ENCODE data around the gene GASK1B. TPM values are rescaled to one million over a fixed set of nuclear protein-coding genes. Genes with fewer than 3 reads are reported as not detected.
A peak's percentile ranks its signal among the peaks of the same experiment; 100 is the strongest.

Gene GASK1B
- total RNA-seq, 1 donor from 2014 or later, result 1.8 TPM

DNA sequence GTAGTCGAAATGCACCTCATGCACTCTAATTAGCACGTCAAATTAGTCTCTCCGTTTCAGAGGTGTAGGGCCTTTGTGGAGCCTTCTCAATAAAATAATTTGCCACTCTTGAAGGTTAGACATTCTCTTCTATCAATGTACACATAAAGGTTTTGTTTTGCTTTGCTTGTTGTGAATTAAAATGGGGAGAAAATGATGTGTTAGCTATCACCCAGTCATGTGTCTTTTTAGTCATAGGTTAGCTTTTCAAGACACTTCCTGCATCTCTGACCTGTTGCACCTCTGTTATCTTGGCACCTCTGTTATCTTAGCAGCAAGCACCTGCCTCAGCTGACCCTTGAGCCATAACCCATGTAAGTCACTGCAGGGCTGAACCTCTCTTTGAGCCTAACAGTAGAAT lies 38.4 kb upstream of the GASK1B start:
- no peak for DNase-seq (ENCODE audit: low read depth)
- no peaks in the 10 kb centered on the region for H3K27me3 ChIP-seq (ENCODE audit: control insufficient read depth, insufficient read depth, low read length)
- no peak overlapping the region for H3K4me3 ChIP-seq (ENCODE audit: low read depth, low read length)
- TF ChIP-seq, protein P1, sequence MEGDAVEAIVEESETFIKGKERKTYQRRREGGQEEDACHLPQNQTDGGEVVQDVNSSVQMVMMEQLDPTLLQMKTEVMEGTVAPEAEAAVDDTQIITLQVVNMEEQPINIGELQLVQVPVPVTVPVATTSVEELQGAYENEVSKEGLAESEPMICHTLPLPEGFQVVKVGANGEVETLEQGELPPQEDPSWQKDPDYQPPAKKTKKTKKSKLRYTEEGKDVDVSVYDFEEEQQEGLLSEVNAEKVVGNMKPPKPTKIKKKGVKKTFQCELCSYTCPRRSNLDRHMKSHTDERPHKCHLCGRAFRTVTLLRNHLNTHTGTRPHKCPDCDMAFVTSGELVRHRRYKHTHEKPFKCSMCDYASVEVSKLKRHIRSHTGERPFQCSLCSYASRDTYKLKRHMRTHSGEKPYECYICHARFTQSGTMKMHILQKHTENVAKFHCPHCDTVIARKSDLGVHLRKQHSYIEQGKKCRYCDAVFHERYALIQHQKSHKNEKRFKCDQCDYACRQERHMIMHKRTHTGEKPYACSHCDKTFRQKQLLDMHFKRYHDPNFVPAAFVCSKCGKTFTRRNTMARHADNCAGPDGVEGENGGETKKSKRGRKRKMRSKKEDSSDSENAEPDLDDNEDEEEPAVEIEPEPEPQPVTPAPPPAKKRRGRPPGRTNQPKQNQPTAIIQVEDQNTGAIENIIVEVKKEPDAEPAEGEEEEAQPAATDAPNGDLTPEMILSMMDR (IDR thresholded peaks at IDR 0.05; ENCODE audit: insufficient read depth, low read length, poor library complexity, severe bottlenecking), result no peak
- no peaks in the 10 kb centered on the region for H3K36me3 ChIP-seq (ENCODE audit: control insufficient read depth, insufficient read depth, low read length)

DNA sequence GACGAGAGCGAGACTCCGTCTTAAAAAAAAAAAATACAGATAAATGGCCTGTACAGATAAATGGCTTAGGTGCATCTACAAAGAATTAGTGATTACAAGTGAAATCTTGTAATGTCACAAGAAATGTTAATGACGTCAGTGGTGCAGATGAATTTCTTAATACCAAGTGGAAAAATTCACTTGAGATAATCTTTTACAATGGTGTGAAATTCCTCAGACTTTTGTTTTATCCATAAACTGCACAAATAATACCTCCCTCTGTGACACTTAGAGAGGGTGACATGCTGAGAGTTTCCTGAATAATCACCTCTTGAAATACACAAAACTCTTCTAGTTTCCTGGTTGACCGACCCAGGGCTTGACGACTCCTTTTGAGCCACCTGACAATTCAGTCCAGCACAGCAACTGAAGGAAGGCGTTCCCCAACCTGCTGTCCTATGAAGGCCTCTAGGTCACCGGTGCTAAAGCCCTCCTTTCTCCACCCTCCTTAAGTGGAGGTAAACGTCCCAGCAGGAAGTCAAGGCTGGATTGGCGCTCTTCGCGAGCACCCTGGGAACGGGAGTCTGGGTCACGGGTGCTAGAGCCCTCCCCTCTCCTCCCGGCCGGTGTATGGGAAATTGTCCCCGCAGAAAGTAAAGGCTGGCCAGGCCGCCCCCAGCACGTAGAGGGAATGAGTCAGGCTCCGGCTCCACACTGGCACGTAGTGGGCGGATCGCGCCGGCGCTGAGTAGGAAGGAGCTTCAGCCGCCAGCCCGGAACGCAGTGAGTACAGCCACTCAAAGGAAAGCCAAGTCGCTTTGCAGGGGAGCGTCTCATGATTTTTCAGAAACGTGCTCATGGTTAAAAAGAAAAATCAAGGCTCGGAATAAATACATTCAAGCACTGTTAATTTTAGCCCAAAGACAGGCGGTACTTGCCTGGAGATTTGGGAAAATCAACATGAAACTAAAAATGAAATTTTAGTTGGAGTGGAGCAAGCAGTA lies 37.3 kb upstream of the GASK1B start, which contains the start of gene TMEM144:
Gene TMEM144, plus strand, starts transcription at position 662 of the 983 bp plus-strand sequence. CDS start 2,182 bp downstream, outside the sequence.
- TF ChIP-seq, protein P1 (IDR thresholded peaks at IDR 0.05; ENCODE audit: insufficient read depth, low read length, poor library complexity, severe bottlenecking), result peak; percentile 21
- peak within 1 kb of the TSS; percentile 38 for H3K4me3 ChIP-seq (ENCODE audit: low read depth, low read length)
- no peaks in the 10 kb centered on the region for H3K36me3 ChIP-seq (ENCODE audit: control insufficient read depth, insufficient read depth, low read length)
- no peaks in the 10 kb centered on the region for H3K27me3 ChIP-seq (ENCODE audit: control insufficient read depth, insufficient read depth, low read length)
- DNase-seq (ENCODE audit: low read depth), result peak; percentile 78

- TF ChIP-seq, protein P1 (IDR thresholded peaks at IDR 0.05; ENCODE audit: insufficient read depth, low read length, poor library complexity, severe bottlenecking), result no peak
- H3K4me3 ChIP-seq (ENCODE audit: low read depth, low read length), result no peak overlapping the region
- no peak for DNase-seq (ENCODE audit: low read depth)
- H3K27me3 ChIP-seq (ENCODE audit: control insufficient read depth, insufficient read depth, low read length), result no peaks in the 10 kb centered on the region
- no peaks in the 10 kb centered on the region for H3K36me3 ChIP-seq (ENCODE audit: control insufficient read depth, insufficient read depth, low read length)
These were observed 36.3 kb upstream of the GASK1B start for GRCh38 chr4:158208963-158209640.

GRCh38 chr4:158203929-158204328 lies 31.1 kb upstream of the GASK1B start:
- Histone ChIP-seq H3K36me3 (ENCODE audit: control insufficient read depth, insufficient read depth, low read length) (no peaks in the 10 kb centered on the region), H3K4me3 (ENCODE audit: low read depth, low read length) (no peak overlapping the region), H3K27me3 (ENCODE audit: control insufficient read depth, insufficient read depth, low read length) (no peaks in the 10 kb centered on the region)
- TF ChIP-seq, protein P1 (IDR thresholded peaks at IDR 0.05; ENCODE audit: insufficient read depth, low read length, poor library complexity, severe bottlenecking), result no peak
- DNase-seq (ENCODE audit: low read depth), result no peak

DNA sequence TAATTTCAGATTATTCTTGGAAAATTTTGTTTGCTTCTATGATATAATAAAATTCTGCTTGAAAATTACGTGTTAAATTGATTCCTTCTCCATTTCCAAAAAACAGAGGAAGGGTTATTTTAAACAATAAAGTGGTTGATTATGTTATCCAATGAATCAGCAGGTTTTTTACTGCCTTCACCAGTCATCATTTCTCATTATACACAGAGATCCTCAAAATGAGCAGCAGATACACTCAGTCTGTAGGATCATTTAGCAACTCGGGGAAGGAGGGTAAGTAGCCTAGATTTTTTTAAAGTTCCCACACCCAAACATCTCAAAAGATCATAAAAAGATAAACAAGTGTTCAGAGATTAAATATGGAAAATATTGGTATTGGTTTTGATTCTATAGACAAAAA lies 30.6 kb upstream of the GASK1B start:
- TF ChIP-seq, protein P1 (IDR thresholded peaks at IDR 0.05; ENCODE audit: insufficient read depth, low read length, poor library complexity, severe bottlenecking), result no peak
- no peak overlapping the region for H3K4me3 ChIP-seq (ENCODE audit: low read depth, low read length)
- H3K36me3 ChIP-seq (ENCODE audit: control insufficient read depth, insufficient read depth, low read length), result no peaks in the 10 kb centered on the region
- DNase-seq (ENCODE audit: low read depth), result no peak
- H3K27me3 ChIP-seq (ENCODE audit: control insufficient read depth, insufficient read depth, low read length), result no peaks in the 10 kb centered on the region
